Right lobe of liver (tissue), 4 donors: Measurements from ENCODE around the gene TFG.

Experiments used
- POLR2A ChIP-seq: fragments of 450-650 bp; IDR thresholded peaks from one replicate; pipeline ENCODE4 v1.6.1; 2017; ENCODE audit warnings: antibody characterized with exemption, mild to moderate bottlenecking
- TF ChIP-seq, protein P1 (sequence below), 4 donors: fragments of 200-600 bp in 3 of 4; fragments of 450-650 bp in 1 of 4; IDR thresholded peaks; one replicate each; pipeline versions ENCODE4 v1.5.1 to v1.8.0; 2016 to 2022; ENCODE audit warnings: antibody characterized with exemption in 4 of 4, mild to moderate bottlenecking in 2 of 4
- donor health status: DM: no; HTN: no; CAD: no.
- donor health status: DM: no; HTN: no; CAD: no.
- donor health status: DM: no; HTN: yes; CAD: no.

DNA sequence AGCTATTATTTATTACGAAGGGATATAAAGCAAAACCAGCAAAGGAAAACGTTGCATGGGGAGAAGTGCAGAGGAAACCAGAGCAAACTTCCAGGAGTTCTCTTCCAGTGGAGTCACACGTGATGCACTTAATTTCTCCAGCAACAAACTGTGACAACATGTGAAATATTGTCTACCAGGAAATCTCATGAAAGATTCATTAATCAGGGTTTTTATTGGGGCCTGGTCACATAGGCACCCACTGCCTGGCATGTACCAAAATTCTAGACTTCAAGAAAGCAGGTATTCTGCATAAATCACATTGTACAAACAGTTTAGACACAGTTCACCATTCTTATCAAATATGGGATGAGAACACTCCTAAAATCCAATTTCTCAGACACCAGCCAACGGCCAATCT lies 5.4 kb upstream of the TFG start:
- TF ChIP-seq, protein P1, sequence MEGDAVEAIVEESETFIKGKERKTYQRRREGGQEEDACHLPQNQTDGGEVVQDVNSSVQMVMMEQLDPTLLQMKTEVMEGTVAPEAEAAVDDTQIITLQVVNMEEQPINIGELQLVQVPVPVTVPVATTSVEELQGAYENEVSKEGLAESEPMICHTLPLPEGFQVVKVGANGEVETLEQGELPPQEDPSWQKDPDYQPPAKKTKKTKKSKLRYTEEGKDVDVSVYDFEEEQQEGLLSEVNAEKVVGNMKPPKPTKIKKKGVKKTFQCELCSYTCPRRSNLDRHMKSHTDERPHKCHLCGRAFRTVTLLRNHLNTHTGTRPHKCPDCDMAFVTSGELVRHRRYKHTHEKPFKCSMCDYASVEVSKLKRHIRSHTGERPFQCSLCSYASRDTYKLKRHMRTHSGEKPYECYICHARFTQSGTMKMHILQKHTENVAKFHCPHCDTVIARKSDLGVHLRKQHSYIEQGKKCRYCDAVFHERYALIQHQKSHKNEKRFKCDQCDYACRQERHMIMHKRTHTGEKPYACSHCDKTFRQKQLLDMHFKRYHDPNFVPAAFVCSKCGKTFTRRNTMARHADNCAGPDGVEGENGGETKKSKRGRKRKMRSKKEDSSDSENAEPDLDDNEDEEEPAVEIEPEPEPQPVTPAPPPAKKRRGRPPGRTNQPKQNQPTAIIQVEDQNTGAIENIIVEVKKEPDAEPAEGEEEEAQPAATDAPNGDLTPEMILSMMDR (IDR thresholded peaks at IDR 0.05): no peak
- TF ChIP-seq POLR2A: no peak
